ENCODE data around the gene PPM1F.
"Not testable (repeated sequence)": the region's sequence is repeated elsewhere in the genome, so short reads cannot be mapped to it uniquely, and the experiment has no call there.

GRCh38 chr22:21896275-21896674 lies 56.4 kb downstream of the PPM1F start:
- TF ChIP-seq FOXM1 (IDR thresholded peaks at IDR 0.05; ENCODE audit: borderline replicate concordance); L3MBTL2 (conservative IDR thresholded peaks at IDR 0.05); SP1 (IDR thresholded peaks at IDR 0.05); PKNOX1 (IDR thresholded peaks at IDR 0.05); BHLHE40 (IDR thresholded peaks at IDR 0.05; ENCODE audit: borderline replicate concordance); ARNT (IDR thresholded peaks at IDR 0.05); ELF4 (IDR thresholded peaks at IDR 0.05): not testable (repeated sequence)
